Astrocyte (in vitro differentiated cells and primary cell): ENCODE measurements around the gene BEST4. TPM values are rescaled to one million over a fixed set of nuclear protein-coding genes. Genes with fewer than 3 reads are reported as not detected.

ENCODE experiments used
- DNase-seq: peaks from one replicate; pipeline ENCODE4 v3.0.0-alpha.2; 2010; ENCODE audit warnings: low read depth
- FAIRE-seq: peaks from 2 replicates; lab custom pipeline; 2011; peaks lifted over from hg19 to GRCh38; lab: Jason Lieb, UNC
- H2AFZ ChIP-seq: 2 replicates; pipeline ENCODE4 v1.6.0; 2012; ENCODE audit warnings: low read depth, low read length, inconsistent platforms
- H3K27ac ChIP-seq: 2 replicates; pipeline ENCODE4 v1.5.1; 2011; ENCODE audit warnings: low read depth, low read length, inconsistent platforms
- H3K27me3 ChIP-seq: 2 replicates; pipeline ENCODE4 v1.6.0; 2011; ENCODE audit warnings: low read length, inconsistent platforms; ENCODE audit not compliant: insufficient read depth
- H3K36me3 ChIP-seq: 2 replicates; pipeline ENCODE4 v1.5.1; 2011; ENCODE audit warnings: low read length, inconsistent platforms; ENCODE audit not compliant: insufficient read depth
- H3K4me1 ChIP-seq: 2 replicates; pipeline ENCODE4 v1.5.1; 2011; ENCODE audit warnings: low read length, inconsistent platforms; ENCODE audit not compliant: insufficient read depth
- H3K4me2 ChIP-seq: 2 replicates; pipeline ENCODE4 v1.6.0; 2012; ENCODE audit warnings: low read length, inconsistent platforms
- H3K4me3 ChIP-seq: 2 replicates; pipeline ENCODE4 v1.5.1; 2011; ENCODE audit warnings: low read depth, mild to moderate bottlenecking, low read length, inconsistent platforms; ENCODE audit not compliant: insufficient read depth
- H3K79me2 ChIP-seq: 2 replicates; pipeline ENCODE4 v1.6.0; 2012; ENCODE audit warnings: mild to moderate bottlenecking, low read length, inconsistent platforms; ENCODE audit not compliant: insufficient read depth
- H3K9ac ChIP-seq: 2 replicates; pipeline ENCODE4 v1.6.0; 2012; ENCODE audit warnings: mild to moderate bottlenecking, low read length, inconsistent platforms
- H3K9me3 ChIP-seq: 2 replicates; pipeline ENCODE4 v1.5.1; 2012; ENCODE audit warnings: low read depth, mild to moderate bottlenecking, low read length, inconsistent platforms; ENCODE audit not compliant: insufficient read depth
- H4K20me1 ChIP-seq: 2 replicates; pipeline ENCODE4 v1.6.0; 2012; ENCODE audit warnings: low read length, inconsistent platforms; ENCODE audit not compliant: insufficient read depth
- H3K27ac Mint-ChIP-seq: one replicate; pipeline ENCODE4 v1.8.0; 2021; ENCODE audit warnings: mild to moderate bottlenecking, mixed read lengths; ENCODE audit not compliant: unreplicated experiment
- H3K27me3 Mint-ChIP-seq: one replicate; pipeline ENCODE4 v1.8.0; 2021; ENCODE audit warnings: low read depth, mixed read lengths; ENCODE audit not compliant: unreplicated experiment
- H3K36me3 Mint-ChIP-seq: one replicate; pipeline ENCODE4 v1.8.0; 2021; ENCODE audit warnings: low read depth, mixed read lengths; ENCODE audit not compliant: unreplicated experiment
- H3K4me1 Mint-ChIP-seq: one replicate; pipeline ENCODE4 v1.8.0; 2021; ENCODE audit warnings: low read depth, mixed read lengths; ENCODE audit not compliant: unreplicated experiment
- H3K4me3 Mint-ChIP-seq: one replicate; pipeline ENCODE4 v1.8.0; 2021; ENCODE audit warnings: mild to moderate bottlenecking, moderate library complexity, mixed read lengths; ENCODE audit not compliant: unreplicated experiment
- H3K9me3 Mint-ChIP-seq: one replicate; pipeline ENCODE4 v1.8.0; 2021; ENCODE audit warnings: mild to moderate bottlenecking, mixed read lengths; ENCODE audit not compliant: unreplicated experiment
- EZH2 ChIP-seq: IDR thresholded peaks from 2 replicates; pipeline ENCODE4 v1.6.1; 2012; ENCODE audit warnings: mild to moderate bottlenecking, low read length, inconsistent platforms; ENCODE audit not compliant: insufficient read depth
- total RNA-seq: library from RNA; stranded (reverse); gene quantifications from 2 replicates; pipeline ENCODE4 v1.2.1, GENCODE V29; 2021
- TF ChIP-seq, protein P1 (sequence below): IDR thresholded peaks from 2 replicates; pipeline ENCODE4 v1.5.1; 2011; ENCODE audit warnings: low read depth, mild to moderate bottlenecking, inconsistent platforms, low read length, moderate library complexity; ENCODE audit not compliant: insufficient read depth

BEST4 gene
- total RNA-seq, 1 donor from 2014 or later, result not detected

DNA sequence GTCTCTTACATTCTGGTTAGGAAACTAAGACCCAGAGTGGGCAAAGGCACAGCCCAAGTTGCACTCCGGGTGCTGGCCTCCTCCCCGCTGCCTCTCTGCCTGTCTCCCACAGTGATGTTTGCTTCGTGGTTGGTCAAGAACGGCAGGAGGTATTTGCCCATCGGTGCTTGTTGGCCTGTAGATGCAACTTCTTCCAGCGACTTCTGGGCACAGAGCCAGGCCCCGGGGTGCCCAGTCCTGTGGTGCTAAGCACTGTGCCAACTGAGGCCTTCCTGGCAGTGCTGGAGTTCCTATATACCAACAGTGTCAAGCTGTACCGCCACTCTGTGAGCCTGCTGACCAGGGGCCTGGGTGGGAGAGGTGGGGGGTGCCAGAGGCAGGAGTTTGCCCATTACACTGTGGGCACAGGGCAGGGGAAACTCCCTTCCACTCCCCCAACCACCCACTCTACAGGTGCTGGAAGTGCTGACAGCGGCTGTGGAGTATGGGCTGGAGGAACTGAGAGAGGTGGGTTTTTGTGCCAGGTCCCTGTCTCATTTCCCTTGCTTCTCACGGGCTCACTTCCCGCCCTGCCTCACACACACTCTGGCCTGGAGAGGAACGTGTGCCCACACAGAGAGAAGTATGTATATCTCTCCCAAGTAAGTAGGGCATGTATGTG, 22.3 kb upstream of the BEST4 start:
- peak overlapping the region; percentile 53 for H3K4me3 ChIP-seq

GRCh38 chr1:44808938-44809917, 21.3 kb upstream of the BEST4 start:
- Mint-ChIP-seq H3K4me3 (peak overlapping the region; percentile 77), H3K27ac (peak overlapping the region; percentile 99), H3K4me1 (peaks cover 63% of the 10 kb centered on the region), H3K36me3 (peaks cover 9% of the 10 kb centered on the region), H3K27me3 (no peaks in the 10 kb centered on the region), H3K9me3 (no peaks in the 10 kb centered on the region)
- Histone ChIP-seq H3K9me3 (no peaks in the 10 kb centered on the region), H3K4me2 (peak overlapping the region; percentile 86), H2AFZ (no peak overlapping the region), H3K36me3 (peaks cover 19% of the 10 kb centered on the region), H3K9ac (peak overlapping the region; percentile 98), H3K79me2 (peaks cover 55% of the 10 kb centered on the region), H3K27me3 (no peaks in the 10 kb centered on the region), H3K4me1 (peaks cover 81% of the 10 kb centered on the region), H3K27ac (peak overlapping the region; percentile 100), H4K20me1 (peaks cover 18% of the 10 kb centered on the region), H3K4me3 (peak overlapping the region; percentile 53)
- DNase-seq, result peak; percentile 82
- TF ChIP-seq, protein P1, sequence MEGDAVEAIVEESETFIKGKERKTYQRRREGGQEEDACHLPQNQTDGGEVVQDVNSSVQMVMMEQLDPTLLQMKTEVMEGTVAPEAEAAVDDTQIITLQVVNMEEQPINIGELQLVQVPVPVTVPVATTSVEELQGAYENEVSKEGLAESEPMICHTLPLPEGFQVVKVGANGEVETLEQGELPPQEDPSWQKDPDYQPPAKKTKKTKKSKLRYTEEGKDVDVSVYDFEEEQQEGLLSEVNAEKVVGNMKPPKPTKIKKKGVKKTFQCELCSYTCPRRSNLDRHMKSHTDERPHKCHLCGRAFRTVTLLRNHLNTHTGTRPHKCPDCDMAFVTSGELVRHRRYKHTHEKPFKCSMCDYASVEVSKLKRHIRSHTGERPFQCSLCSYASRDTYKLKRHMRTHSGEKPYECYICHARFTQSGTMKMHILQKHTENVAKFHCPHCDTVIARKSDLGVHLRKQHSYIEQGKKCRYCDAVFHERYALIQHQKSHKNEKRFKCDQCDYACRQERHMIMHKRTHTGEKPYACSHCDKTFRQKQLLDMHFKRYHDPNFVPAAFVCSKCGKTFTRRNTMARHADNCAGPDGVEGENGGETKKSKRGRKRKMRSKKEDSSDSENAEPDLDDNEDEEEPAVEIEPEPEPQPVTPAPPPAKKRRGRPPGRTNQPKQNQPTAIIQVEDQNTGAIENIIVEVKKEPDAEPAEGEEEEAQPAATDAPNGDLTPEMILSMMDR, result no peak
- no peak for TF ChIP-seq EZH2
- no peak for FAIRE-seq

More for the DNA sequence above, 22.3 kb upstream of the BEST4 start:
- FAIRE-seq (no peak), DNase-seq (no peak)
- no peaks in the 10 kb centered on the region for H3K27me3 Mint-ChIP-seq
- Histone ChIP-seq H3K9me3 (no peaks in the 10 kb centered on the region), H3K4me2 (peak overlapping the region; percentile 86), H3K27ac (peak overlapping the region; percentile 100), H3K27me3 (no peaks in the 10 kb centered on the region), H3K79me2 (peaks cover 48% of the 10 kb centered on the region), H4K20me1 (peaks cover 12% of the 10 kb centered on the region), H3K9ac (peak overlapping the region; percentile 98), H3K4me1 (peaks cover 84% of the 10 kb centered on the region), H3K36me3 (peaks cover 15% of the 10 kb centered on the region), H2AFZ (no peak overlapping the region)
- no peak for TF ChIP-seq EZH2
- TF ChIP-seq, protein P1, result no peak
- H3K4me3 Mint-ChIP-seq, result no peak overlapping the region
- peaks cover 14% of the 10 kb centered on the region for H3K36me3 Mint-ChIP-seq
- no peaks in the 10 kb centered on the region for H3K9me3 Mint-ChIP-seq
- H3K4me1 Mint-ChIP-seq, result peaks cover 68% of the 10 kb centered on the region
- peak overlapping the region; percentile 99 for H3K27ac Mint-ChIP-seq
